ENCODE measurements around the gene TMEM169. TPM values are rescaled to one million over a fixed set of nuclear protein-coding genes. Genes with fewer than 3 reads are reported as not detected.

TMEM169 gene
- 2.9 and 3.1 TPM in 2 replicates for total RNA-seq

DNA sequence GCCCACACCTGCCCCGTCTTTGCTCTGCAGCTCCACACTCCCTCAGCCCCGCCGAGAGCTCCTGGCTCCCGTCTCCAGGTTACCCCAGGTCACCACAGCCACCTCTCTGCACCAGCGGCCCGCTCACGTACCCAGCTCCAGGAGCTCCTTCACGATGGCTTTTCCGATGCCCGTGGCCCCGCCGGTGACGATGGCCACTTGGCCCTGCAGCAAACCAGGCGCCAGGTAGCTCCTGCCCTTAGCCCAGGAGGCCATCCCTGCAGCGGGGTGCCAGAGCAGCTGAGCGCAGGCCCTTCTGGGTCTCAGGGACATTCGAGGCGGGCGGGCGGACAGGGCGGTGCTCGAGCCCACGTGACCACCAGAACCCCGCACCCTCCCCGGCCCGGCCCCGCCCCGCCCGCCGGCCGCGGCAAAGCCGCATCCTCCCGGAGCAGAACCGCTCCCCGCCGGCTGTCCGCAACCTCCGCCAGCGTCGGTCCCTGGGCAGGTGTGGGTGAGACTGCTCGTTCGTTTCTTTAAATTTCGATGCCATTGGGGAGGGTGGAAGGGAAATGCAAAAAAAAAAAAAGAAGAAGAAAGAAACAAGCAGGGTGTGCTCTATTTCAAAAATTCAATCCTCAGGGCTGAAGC, at the start of gene TMEM169, which contains the start of gene PECR:
TSS of gene TMEM169 (plus strand) at position 433 of the 630 bp plus-strand sequence. CDS start 14,045 bp downstream, outside the sequence.
TSS of gene PECR (minus strand) at position 323 of the 630 bp plus-strand sequence. CDS start at position 255, 68 bp downstream.
- DNase-seq (ENCODE audit: low read depth) = no peak
- no peak for TF ChIP-seq CTCF (conservative IDR thresholded peaks at IDR 0.05; ENCODE audit: low read depth, low read length)
- peak within 1 kb of the TSS; percentile 79 for H3K4me3 ChIP-seq (ENCODE audit: low read depth, low read length)

DNA sequence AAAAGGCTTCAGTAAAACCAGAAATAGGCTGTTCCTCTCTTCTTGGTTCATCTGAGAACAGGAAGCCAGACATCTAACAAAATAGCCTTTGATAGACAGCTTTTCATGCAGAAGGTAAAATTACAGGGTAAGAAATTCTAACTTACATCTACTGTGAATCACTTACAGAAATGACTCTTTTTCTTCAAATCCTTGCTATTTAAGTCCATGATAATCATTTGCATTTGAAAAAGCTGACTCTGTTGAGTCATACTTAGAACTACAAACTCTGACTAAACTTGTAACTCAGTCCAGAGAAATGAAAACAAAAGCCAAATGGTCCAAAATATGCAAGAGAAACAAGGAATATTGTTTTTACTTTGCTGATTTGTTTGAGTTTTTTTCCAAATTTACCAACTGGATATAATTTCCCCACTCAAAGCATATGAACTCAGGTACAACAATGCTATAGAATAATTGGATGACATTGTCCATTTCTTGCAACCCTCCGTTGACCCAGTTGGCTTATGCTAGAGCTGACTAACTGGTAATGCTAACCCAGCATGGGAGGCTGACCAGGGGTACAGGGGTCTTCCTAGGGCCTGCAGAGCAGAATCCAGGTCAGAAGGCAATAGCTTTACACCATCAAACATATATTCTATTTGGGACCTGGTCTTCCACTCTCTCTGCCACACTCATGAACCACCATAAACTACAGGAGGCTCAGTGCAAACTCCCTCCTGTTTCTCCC, 49.6 kb upstream of the TMEM169 start:
- no peak for DNase-seq (ENCODE audit: low read depth)
- H3K4me3 ChIP-seq (ENCODE audit: low read depth, low read length) = no peak overlapping the region
- TF ChIP-seq CTCF (conservative IDR thresholded peaks at IDR 0.05; ENCODE audit: low read depth, low read length) = no peak

DNA sequence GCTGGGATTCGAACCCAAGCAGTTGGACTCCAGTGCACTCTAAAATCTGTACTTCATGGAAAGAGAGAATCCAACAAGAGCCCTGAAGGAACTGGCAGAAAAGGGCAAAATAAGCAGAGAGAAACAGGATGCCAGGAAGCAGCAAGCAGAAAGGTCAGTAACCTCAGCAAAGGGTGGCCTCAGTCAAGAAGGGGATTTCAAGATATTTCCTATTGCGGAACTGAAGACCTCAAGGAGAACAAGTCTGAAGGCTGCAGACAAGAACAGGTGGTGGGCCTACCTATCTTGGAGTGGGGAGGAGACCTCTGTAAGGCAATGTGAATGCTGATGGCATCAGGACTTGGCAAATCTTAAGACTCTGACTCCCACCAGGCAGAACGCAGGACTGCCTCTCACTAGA, 48.3 kb upstream of the TMEM169 start:
- no peak for TF ChIP-seq CTCF (conservative IDR thresholded peaks at IDR 0.05; ENCODE audit: low read depth, low read length)
- DNase-seq (ENCODE audit: low read depth) = no peak
- no peak overlapping the region for H3K4me3 ChIP-seq (ENCODE audit: low read depth, low read length)

DNA sequence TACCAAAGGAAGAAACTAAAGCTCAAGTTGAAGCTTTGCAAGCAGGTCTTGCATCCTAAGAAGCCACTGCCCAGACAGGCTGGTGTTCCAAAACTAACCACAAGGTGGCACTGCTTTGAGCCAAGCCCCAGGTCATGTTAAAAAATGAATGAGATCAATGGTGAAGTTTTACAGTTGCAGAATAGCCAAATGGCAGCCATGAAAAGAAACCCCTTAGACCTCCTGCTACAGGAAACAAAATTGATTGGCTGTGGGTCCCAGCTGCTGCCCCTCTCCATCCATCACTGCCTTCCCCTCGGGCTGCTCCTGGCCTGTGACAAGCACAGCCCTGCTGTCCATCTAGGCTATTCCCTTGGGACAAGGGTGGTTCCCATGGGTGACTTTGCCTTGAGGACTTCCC, 47.7 kb upstream of the TMEM169 start:
- H3K4me3 ChIP-seq (ENCODE audit: low read depth, low read length) = no peak overlapping the region
- DNase-seq (ENCODE audit: low read depth) = no peak
- peak; percentile 92 for TF ChIP-seq CTCF (conservative IDR thresholded peaks at IDR 0.05; ENCODE audit: low read depth, low read length)

- TF ChIP-seq CTCF (conservative IDR thresholded peaks at IDR 0.05; ENCODE audit: low read depth, low read length) = no peak
- DNase-seq (ENCODE audit: low read depth) = no peak
- no peak overlapping the region for H3K4me3 ChIP-seq (ENCODE audit: low read depth, low read length)
Observed at GRCh38 chr2:216039918-216040317, 41.8 kb upstream of the TMEM169 start.

DNA sequence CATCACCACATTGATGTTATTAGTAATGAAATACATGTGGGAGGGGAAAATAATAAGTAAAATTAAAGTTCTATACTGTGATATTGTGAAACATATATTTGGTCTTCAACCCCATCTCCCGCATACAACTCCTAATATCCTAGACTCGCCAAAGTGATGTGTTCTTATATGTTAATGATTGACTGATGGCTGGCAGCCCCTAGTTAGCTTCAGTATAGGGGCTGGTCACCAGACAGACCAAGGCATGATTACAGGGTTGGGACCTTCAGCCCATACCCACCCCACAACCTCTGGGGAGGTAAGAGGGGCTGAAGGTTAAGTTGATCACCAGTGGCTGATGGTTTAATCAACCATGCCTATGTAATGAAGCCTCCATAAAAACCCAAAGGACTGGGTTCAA, 40.3 kb upstream of the TMEM169 start:
- H3K4me3 ChIP-seq (ENCODE audit: low read depth, low read length) = no peak overlapping the region
- no peak for DNase-seq (ENCODE audit: low read depth)
- no peak for TF ChIP-seq CTCF (conservative IDR thresholded peaks at IDR 0.05; ENCODE audit: low read depth, low read length)
